ENCODE measurements around the gene DNAJC1. TPM values are rescaled to one million over a fixed set of nuclear protein-coding genes. Genes with fewer than 3 reads are reported as not detected.

Gene DNAJC1
- total and polyA plus RNA-seq, 10 of the 15 experiments (the other 5 are each of a cell fraction or from before 2014, with no cell fraction given) = 2.5 to 39.3 (median 20.4) TPM

DNA sequence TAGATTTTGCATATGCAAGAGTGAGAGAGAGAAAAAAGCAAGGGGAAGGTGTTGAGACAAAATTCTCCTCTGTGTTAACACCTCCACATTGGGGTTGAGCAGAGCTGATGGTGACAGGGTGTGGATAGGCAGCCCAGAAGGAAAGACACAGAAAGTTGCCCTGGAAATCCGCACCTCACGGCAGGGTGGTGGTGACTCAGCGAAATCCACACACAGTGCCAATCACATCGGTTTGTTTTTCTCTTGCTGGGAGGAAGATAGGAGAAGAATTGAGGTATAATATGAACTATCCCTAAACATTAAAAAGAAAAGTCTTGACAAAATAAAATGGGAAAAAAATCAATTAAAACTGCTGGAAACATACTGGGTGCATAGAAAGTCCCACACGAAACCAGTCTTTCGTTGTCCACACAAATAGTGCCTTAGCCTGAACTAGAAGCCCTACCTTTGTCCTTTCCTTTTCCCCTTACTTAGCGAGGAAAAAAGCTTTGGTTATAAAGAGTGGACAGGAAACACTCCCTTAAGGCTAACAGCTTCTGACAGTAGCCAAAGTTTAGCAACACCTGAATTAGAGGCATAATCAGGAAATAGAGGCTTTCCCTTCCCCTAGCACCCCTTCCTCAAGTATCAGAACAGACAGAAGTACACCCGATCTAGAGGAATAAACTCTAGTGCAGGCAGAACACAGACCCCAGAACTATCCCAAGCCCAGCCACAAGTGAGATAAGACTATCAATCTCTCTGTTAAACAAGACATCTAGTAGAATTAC is 39.2 kb upstream of the DNAJC1 start:
- no peak for FAIRE-seq
- no peak overlapping the region for H3K4me3 ChIP-seq
- no peaks in the 10 kb centered on the region for H3K36me3 ChIP-seq (ENCODE audit: control insufficient read depth in 2 of 2, insufficient read depth in 2 of 2, low read length in 1 of 2)
- intact Hi-C loops (cut with micrococcal nuclease; ENCODE audit: unreplicated experiment) (no loop called here), in situ Hi-C loops (cut with MboI) (no loop called here)
- ChIA-PET CTCF (no interaction called here), POLR2A (no interaction called here), SMC1A (ENCODE audit: uncharacterized antibody, unreplicated experiment) (no interaction called here), RAD21 (ENCODE audit: unreplicated experiment) (no interaction called here)
- no peak overlapping the region for H2AFZ ChIP-seq (ENCODE audit: control insufficient read depth, low read depth, low read length)
- BruUV-seq (replicated peaks) = no TSS peak
- no peaks in the 10 kb centered on the region for H3K79me2 ChIP-seq (ENCODE audit: control insufficient read depth, insufficient read depth, low read length)
- H4K20me1 ChIP-seq (ENCODE audit: control insufficient read depth, insufficient read depth) = no peaks in the 10 kb centered on the region
- TF ChIP-seq, protein P1, sequence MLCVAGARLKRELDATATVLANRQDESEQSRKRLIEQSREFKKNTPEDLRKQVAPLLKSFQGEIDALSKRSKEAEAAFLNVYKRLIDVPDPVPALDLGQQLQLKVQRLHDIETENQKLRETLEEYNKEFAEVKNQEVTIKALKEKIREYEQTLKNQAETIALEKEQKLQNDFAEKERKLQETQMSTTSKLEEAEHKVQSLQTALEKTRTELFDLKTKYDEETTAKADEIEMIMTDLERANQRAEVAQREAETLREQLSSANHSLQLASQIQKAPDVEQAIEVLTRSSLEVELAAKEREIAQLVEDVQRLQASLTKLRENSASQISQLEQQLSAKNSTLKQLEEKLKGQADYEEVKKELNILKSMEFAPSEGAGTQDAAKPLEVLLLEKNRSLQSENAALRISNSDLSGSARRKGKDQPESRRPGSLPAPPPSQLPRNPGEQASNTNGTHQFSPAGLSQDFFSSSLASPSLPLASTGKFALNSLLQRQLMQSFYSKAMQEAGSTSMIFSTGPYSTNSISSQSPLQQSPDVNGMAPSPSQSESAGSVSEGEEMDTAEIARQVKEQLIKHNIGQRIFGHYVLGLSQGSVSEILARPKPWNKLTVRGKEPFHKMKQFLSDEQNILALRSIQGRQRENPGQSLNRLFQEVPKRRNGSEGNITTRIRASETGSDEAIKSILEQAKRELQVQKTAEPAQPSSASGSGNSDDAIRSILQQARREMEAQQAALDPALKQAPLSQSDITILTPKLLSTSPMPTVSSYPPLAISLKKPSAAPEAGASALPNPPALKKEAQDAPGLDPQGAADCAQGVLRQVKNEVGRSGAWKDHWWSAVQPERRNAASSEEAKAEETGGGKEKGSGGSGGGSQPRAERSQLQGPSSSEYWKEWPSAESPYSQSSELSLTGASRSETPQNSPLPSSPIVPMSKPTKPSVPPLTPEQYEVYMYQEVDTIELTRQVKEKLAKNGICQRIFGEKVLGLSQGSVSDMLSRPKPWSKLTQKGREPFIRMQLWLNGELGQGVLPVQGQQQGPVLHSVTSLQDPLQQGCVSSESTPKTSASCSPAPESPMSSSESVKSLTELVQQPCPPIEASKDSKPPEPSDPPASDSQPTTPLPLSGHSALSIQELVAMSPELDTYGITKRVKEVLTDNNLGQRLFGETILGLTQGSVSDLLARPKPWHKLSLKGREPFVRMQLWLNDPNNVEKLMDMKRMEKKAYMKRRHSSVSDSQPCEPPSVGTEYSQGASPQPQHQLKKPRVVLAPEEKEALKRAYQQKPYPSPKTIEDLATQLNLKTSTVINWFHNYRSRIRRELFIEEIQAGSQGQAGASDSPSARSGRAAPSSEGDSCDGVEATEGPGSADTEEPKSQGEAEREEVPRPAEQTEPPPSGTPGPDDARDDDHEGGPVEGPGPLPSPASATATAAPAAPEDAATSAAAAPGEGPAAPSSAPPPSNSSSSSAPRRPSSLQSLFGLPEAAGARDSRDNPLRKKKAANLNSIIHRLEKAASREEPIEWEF (IDR thresholded peaks at IDR 0.05; ENCODE audit: insufficient replicate concordance, low read depth, low read length) = no peak
- TF ChIP-seq, protein P2, sequence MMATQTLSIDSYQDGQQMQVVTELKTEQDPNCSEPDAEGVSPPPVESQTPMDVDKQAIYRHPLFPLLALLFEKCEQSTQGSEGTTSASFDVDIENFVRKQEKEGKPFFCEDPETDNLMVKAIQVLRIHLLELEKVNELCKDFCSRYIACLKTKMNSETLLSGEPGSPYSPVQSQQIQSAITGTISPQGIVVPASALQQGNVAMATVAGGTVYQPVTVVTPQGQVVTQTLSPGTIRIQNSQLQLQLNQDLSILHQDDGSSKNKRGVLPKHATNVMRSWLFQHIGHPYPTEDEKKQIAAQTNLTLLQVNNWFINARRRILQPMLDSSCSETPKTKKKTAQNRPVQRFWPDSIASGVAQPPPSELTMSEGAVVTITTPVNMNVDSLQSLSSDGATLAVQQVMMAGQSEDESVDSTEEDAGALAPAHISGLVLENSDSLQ (IDR thresholded peaks at IDR 0.05) = no peak
- no peak for TF ChIP-seq RCOR1 (conservative IDR thresholded peaks at IDR 0.05; ENCODE audit: low read depth, low read length)
- TF ChIP-seq, protein P3, sequence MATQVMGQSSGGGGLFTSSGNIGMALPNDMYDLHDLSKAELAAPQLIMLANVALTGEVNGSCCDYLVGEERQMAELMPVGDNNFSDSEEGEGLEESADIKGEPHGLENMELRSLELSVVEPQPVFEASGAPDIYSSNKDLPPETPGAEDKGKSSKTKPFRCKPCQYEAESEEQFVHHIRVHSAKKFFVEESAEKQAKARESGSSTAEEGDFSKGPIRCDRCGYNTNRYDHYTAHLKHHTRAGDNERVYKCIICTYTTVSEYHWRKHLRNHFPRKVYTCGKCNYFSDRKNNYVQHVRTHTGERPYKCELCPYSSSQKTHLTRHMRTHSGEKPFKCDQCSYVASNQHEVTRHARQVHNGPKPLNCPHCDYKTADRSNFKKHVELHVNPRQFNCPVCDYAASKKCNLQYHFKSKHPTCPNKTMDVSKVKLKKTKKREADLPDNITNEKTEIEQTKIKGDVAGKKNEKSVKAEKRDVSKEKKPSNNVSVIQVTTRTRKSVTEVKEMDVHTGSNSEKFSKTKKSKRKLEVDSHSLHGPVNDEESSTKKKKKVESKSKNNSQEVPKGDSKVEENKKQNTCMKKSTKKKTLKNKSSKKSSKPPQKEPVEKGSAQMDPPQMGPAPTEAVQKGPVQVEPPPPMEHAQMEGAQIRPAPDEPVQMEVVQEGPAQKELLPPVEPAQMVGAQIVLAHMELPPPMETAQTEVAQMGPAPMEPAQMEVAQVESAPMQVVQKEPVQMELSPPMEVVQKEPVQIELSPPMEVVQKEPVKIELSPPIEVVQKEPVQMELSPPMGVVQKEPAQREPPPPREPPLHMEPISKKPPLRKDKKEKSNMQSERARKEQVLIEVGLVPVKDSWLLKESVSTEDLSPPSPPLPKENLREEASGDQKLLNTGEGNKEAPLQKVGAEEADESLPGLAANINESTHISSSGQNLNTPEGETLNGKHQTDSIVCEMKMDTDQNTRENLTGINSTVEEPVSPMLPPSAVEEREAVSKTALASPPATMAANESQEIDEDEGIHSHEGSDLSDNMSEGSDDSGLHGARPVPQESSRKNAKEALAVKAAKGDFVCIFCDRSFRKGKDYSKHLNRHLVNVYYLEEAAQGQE (IDR thresholded peaks at IDR 0.05; ENCODE audit: low read depth, low read length) = no peak
- no peak for TF ChIP-seq NBN (IDR thresholded peaks at IDR 0.05)
- no peak for TF ChIP-seq HDAC6 (IDR thresholded peaks at IDR 0.05; ENCODE audit: unreplicated experiment)
- no peak for TF ChIP-seq ASH2L (IDR thresholded peaks at IDR 0.05; ENCODE audit: borderline replicate concordance, low read depth)
- no peak for TF ChIP-seq NR2C1 (IDR thresholded peaks at IDR 0.05)
- no peaks in the 10 kb centered on the region for H3K27me3 ChIP-seq (replicated peaks in 1 of 2; ENCODE audit: control insufficient read depth in 2 of 2, insufficient read depth in 2 of 2, low read length in 1 of 2)
- H3K4me1 ChIP-seq (ENCODE audit: control insufficient read depth, insufficient read depth, low read length) = no peaks in the 10 kb centered on the region
- no peak for ATAC-seq
- H3K4me2 ChIP-seq (ENCODE audit: control insufficient read depth, insufficient read depth) = no peak overlapping the region
- H3K27ac ChIP-seq (ENCODE audit: control insufficient read depth, insufficient read depth) = no peak overlapping the region
- WGBS (ENCODE audit: insufficient coverage, insufficient replicate concordance, low lambda C conversion rate, missing lambda C conversion rate) = 38% methylated on average over 8 of the region's 8 CpGs
- H3K9ac ChIP-seq (ENCODE audit: control insufficient read depth, insufficient read depth, low read length) = no peak overlapping the region
- no peak for DNase-seq (ENCODE audit: low read depth, low spot score)
- no peaks in the 10 kb centered on the region for H3K9me3 ChIP-seq (replicated peaks; ENCODE audit: control insufficient read depth, insufficient read depth, low read length)

Data from GM12878 (cell line).